ENCODE measurements around the gene SLC1A2.

GRCh38 chr11:35375332-35376117 lies 43.8 kb downstream of the SLC1A2 start:
- no peak for TF ChIP-seq CTCF (IDR thresholded peaks at IDR 0.05)
- no peak for TF ChIP-seq POLR2A (IDR thresholded peaks at IDR 0.05)
- no peak for TF ChIP-seq POLR2AphosphoS5 (IDR thresholded peaks at IDR 0.05)

Data from breast epithelium (tissue), 3 donors.